ENCODE measurements around the gene TEAD4. TPM values are rescaled to one million over a fixed set of nuclear protein-coding genes. Genes with fewer than 3 reads are reported as not detected.
A peak's percentile ranks its signal among the peaks of the same experiment; 100 is the strongest.

TEAD4 gene
- 43.2 TPM for total RNA-seq (2021; ENCODE audit: unreplicated experiment)
- 30.4 and 32.2 TPM in 2 replicates for polyA plus RNA-seq (2012)
- Bru-seq, nascent RNA = percentile 62 among the genes with signal in this experiment
- percentile 60 among the genes with signal in this experiment for BruChase-seq, experiment 1, labeled RNA remaining after a 6-hour chase
- percentile 62 among the genes with signal in this experiment for BruChase-seq, experiment 2, labeled RNA remaining after a 2-hour chase
- long read RNA-seq, transcript TEAD4-202 (13 exons, 1,690 nt) = major isoform, 12 of 85 reads
- long read RNA-seq, partial matches to known transcripts = 54 of 85 reads
- long read RNA-seq, other reads (novel, unspliced or antisense) = 18 of 85 reads

DNA sequence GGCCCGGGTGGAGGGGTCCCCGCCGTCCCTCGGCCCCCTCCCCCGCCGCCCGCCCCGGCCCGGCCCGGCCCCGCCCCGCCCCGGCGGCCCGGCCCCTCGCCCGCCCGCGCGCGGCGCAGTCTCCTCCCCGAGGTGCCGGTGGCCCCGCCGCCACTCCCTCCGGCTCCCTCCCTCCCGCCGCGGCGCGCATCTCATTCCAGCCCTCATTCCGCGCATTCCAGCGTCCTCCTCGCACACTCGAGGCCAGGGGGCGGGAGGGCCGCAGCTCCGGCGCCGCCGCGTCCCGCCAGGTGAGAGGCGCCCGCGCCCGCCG, at the start of gene TEAD4:
TEAD4 (plus strand) TSS at position 206 of the 313 bp plus-strand sequence.
- BruUV-seq (replicated peaks) = no TSS peak
- DNase-seq (ENCODE audit: low read depth, low spot score) = peak; percentile 39
- ChIA-PET RAD21 (ENCODE audit: low non-redundant PET in 1 of 2, low total read pairs in 2 of 2, uncharacterized antibody in 2 of 2, unreplicated experiment in 2 of 2) (no interaction called here), CTCF (no interaction called here), POLR2A (interaction anchor here (1.0 kb wide), 1 partner anchor 31 kb away, joined by 3 read pairs; no protein-coding TSS in a partner anchor)
- no peaks in the 10 kb centered on the region for H3K27me3 ChIP-seq (ENCODE audit: insufficient read depth, low read length)
- H4K20me1 ChIP-seq (ENCODE audit: insufficient read depth) = no peaks in the 10 kb centered on the region
- H3K4me2 ChIP-seq (ENCODE audit: low read length) = peak within 1 kb of the TSS; percentile 98
- H3K9me2 ChIP-seq (ENCODE audit: insufficient read depth) = no peaks in the 10 kb centered on the region
- H3K4me3 ChIP-seq (replicated peaks in 1 of 2; ENCODE audit: low read depth in 1 of 2, low read length in 2 of 2) = peak within 1 kb of the TSS; percentile 67 to 85
- H3K9ac ChIP-seq (ENCODE audit: low read length) = peak within 1 kb of the TSS; percentile 88
- intact Hi-C loops (cut with micrococcal nuclease) = no loop called here
- H3K27ac ChIP-seq (ENCODE audit: low read depth, low read length) = peak within 1 kb of the TSS; percentile 97
- H2AFZ ChIP-seq (ENCODE audit: low read depth, low read length, poor library complexity, severe bottlenecking) = peak within 1 kb of the TSS; percentile 20
- H3K36me3 ChIP-seq (ENCODE audit: control insufficient read depth in 1 of 2, insufficient read depth in 2 of 2, low read length in 2 of 2) = no peaks in the 10 kb centered on the region
- TF ChIP-seq, protein P1, sequence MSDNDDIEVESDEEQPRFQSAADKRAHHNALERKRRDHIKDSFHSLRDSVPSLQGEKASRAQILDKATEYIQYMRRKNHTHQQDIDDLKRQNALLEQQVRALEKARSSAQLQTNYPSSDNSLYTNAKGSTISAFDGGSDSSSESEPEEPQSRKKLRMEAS (IDR thresholded peaks at IDR 0.05) = 0 out of 2 replicates have a peak, but pooled peaks have one; percentile 10
- TF ChIP-seq ZNF274 (IDR thresholded peaks at IDR 0.05; ENCODE audit: low read depth, low read length) = no peak
- no peak for TF ChIP-seq RAD21 (IDR thresholded peaks at IDR 0.05; ENCODE audit: low read depth)
- TF ChIP-seq, protein P2, sequence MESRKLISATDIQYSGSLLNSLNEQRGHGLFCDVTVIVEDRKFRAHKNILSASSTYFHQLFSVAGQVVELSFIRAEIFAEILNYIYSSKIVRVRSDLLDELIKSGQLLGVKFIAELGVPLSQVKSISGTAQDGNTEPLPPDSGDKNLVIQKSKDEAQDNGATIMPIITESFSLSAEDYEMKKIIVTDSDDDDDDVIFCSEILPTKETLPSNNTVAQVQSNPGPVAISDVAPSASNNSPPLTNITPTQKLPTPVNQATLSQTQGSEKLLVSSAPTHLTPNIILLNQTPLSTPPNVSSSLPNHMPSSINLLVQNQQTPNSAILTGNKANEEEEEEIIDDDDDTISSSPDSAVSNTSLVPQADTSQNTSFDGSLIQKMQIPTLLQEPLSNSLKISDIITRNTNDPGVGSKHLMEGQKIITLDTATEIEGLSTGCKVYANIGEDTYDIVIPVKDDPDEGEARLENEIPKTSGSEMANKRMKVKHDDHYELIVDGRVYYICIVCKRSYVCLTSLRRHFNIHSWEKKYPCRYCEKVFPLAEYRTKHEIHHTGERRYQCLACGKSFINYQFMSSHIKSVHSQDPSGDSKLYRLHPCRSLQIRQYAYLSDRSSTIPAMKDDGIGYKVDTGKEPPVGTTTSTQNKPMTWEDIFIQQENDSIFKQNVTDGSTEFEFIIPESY (IDR thresholded peaks at IDR 0.05; ENCODE audit: extremely low read depth, insufficient replicate concordance, low read length) = no peak
- TF ChIP-seq TCF7L2 (IDR thresholded peaks at IDR 0.05; ENCODE audit: borderline replicate concordance, extremely low read depth, insufficient read depth, insufficient read length) = no peak
- TF ChIP-seq SP1 (IDR thresholded peaks at IDR 0.05; ENCODE audit: low read depth) = 0 out of 2 replicates have a peak, but pooled peaks have one; percentile 21
- peak; percentile 32; the same call in 1 of the 2 replicates for TF ChIP-seq SIN3A (IDR thresholded peaks at IDR 0.05; ENCODE audit: low read depth)
- peak; percentile 38; the same call in 1 of the 2 replicates for TF ChIP-seq POLR2AphosphoS5 (IDR thresholded peaks at IDR 0.05; ENCODE audit: low read depth, low read length)
- no peaks in the 10 kb centered on the region for H3K9me3 ChIP-seq (ENCODE audit: control insufficient read depth in 1 of 2, insufficient read depth in 1 of 2, low read depth in 1 of 2, low read length in 2 of 2)
- peak; percentile 82 for ATAC-seq
- H3K4me1 ChIP-seq (ENCODE audit: control insufficient read depth in 1 of 2, insufficient read depth in 2 of 2, low read length in 2 of 2) = peaks cover 24 to 32% of the 10 kb centered on the region in 2 experiments
- H3K79me2 ChIP-seq (ENCODE audit: insufficient read depth, low read length) = peaks cover 42% of the 10 kb centered on the region
